NCI-H2196 treated with DMSO at 0.1 percent for 48 hours (cell line): ENCODE results near the gene FGGY.
"Not testable (repeated sequence)": the region's sequence is repeated elsewhere in the genome, so short reads cannot be mapped to it uniquely, and the experiment has no call there.

Source experiments
- DNase-seq: peaks from one replicate; lab custom pipeline; 2025; ENCODE audit not compliant: unreplicated experiment; lab: John Stamatoyannopoulos, UW

FGGY gene

DNA sequence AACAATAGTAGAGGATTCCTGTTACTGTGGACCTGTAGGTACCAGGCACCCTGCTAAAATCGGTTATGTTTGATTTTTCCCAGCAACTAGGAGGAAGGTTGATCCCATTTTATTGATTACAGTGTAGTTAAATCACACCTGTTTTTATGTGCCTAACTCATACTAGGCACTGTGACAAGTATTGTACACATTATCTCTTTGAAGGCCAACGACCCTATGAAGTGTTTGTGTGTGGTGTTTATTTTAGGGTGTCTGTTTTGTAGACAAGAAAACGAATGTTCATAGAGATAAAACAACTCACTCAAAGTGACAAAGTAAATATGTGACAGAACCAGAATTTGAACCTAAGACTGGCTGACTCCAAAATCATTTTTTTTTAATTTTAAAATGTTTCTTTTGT is 49.5 kb downstream of the FGGY start:
- no peak for DNase-seq

GRCh38 chr1:59349101-59349500 is 52.2 kb downstream of the FGGY start:
- no peak for DNase-seq

- no peak for DNase-seq
These were observed 53.6 kb downstream of the FGGY start for GRCh38 chr1:59350521-59350920.

DNA sequence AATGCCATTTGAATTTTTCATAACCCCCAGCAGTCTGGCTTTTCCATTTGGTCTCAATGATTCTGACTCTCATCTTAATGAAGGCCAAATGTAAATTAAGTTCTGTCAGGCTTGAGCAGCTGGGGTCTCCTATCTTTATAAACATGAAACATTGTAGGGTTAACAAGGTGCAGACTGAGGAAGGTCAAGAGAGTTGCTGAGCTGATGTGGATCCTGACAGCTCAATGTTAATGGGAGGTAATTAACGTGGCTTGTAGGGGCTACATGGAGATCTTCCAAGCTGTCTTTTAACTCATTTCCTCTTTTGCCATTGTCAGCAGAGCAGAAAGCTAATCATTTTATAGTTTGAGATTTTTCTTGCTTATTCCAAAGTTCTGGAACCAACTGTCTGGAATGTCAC is 55.2 kb downstream of the FGGY start:
- DNase-seq = no peak

DNA sequence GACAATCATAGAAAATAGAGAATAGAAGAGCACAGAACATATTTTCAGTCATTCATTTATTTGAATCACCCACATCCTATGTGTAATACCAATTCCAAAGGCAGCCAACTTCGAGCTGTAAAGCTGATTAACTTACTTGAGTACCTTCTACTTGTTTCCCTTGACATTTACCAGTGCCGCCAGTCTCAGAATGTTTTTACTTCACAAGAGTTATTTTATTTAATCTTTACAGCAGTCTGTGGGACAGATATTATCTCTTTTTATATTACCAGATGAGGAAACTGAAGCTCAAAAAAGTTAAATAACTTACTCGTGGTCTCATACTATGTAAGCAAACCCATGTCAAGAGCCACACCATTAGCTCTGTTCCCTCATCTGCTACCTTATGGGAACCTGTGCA is 56.6 kb downstream of the FGGY start:
- DNase-seq = no peak

- DNase-seq = not testable (repeated sequence)
These were observed 57.3 kb downstream of the FGGY start for GRCh38 chr1:59354239-59354638.

DNA sequence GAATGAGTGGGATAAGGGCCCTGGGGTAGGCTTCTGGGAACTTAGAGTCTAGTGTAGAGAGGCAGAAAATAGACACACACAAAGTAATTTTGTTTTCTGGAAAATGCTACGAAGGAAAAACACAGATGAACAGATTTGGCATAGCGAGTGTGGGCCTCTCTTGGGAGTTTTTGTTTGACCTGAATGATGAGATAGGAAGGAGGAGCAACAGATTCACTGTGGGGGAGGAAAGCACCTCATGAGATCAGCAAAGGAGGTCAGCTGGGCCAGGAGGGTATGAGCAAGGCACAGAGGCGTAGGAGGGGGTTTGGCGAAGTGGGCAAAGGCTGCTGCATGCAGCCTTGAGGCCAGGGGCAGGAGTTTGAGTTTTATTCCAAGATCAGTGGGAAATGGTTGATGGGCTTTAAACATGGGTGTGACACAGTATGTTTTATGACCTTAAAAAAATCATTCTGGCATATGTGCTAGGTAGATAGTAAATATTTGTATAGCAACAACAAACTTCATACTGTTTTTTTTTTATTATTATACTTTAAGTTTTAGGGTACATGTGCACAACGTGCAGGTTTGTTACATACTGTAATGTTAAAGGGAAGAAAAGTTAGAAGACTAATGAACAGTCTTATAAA is 57.9 kb downstream of the FGGY start:
- no peak for DNase-seq

DNA sequence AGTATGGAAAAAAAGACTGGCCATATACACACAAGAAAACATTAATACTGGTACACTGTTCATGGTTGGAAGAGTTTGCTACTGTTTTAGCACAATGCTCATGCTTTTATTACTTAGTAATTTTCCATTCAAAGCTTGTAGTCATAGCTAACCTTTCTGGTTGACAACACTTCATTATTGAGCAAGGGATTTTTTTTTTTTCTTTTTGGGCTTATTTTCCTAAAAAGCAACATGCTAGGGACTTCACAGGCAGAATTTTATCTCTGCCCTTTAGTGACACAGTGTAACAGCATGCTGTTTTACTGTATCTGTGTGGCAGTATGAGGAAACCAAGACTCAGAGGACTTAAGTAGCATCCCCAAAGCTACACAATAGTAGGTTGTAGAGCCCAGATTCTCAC is 58.5 kb downstream of the FGGY start:
- DNase-seq = no peak

DNA sequence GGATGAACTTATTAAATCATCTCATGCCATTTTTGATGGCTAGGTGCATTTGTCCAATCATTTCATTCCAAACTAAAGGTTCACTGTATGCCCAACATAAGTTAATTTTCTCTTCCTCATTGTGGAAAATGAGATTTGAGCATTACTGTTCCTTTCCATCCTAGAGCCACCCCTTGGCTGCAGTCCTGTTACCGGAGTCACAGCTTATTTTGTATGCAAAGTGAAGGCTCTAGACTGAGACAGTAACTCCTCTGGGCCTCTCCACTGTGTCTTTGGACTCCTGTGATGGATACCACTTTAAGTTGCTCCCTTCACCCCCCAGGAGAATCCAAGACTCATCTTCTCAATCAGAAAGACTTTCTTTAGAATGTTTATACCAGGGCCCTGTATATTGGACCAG is 59.7 kb downstream of the FGGY start:
- DNase-seq = no peak

DNA sequence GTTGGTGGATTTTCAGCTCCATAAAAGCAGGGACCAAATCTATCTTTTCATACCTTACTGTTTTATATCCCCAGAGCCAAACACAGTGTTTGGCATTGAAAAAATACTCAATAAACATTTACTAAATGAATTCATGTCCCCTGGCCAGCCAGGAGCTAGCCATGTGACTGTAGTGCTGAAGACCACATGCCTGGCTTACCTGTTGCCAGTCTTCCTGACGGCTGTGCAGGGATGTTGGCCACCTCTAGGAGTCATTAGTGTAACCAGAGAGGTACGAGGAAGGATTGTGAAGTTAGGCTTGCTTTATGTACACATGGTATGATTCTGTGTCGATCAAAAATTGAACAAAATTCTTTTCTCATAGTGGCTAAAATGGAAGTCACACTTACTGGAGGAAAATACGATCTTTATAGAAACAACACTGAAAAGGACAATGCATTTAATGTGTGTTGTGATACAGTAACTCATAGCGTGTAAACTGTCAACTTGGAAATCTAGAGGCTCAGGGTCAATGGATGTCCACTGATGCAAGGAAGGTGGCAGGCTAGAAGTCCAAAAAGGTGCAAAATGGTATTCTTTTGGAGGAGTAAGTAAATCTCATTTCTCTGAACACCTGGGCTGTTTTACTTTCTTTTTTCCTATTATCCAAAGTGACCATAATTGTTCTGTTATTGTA is 60.9 kb downstream of the FGGY start:
- no peak for DNase-seq

DNA sequence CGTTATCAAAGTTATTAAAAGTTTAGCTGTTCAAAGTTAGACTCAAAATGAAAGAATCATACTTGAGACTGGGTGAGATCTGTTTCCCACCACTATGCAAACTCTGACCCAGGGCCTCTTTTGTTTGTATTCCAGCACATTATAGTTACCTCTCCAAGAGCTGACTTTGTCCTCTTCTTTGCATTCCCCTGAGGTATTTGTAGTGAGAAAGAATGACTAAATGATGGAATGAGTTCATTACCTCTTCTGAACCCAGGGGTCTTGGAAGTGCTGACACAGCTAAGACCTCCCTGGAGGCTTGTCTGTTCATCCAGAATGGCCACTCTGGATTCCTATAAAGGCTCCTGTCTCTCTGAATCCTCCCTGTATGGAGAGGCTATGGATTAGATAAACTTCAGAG is 62.4 kb downstream of the FGGY start:
- no peak for DNase-seq

DNA sequence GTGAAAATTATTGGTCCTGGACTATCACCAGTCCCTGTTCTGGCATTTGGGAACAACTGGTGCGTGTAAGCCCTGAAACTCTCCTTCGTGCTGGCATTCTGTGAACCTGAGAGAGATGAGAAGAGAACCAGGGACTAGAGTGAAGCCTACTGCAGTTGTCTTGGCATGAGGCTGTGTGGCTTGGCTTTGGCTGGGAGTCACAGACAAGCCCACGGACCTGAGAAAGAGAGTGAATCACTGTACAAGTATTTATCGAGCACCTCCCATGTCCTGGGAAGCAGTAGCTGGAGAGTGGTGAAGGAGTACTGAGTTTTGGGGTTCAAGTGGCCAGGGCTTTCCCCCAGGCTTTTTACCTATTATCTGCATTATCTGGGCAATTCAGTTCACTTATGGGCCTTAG is 63.3 kb downstream of the FGGY start:
- no peak for DNase-seq

GRCh38 chr1:59360729-59361128 is 63.8 kb downstream of the FGGY start:
- DNase-seq = no peak

- no peak for DNase-seq
These were observed 64.9 kb downstream of the FGGY start for GRCh38 chr1:59361766-59362165.

GRCh38 chr1:59364037-59364436 is 67.1 kb downstream of the FGGY start:
- DNase-seq = no peak

DNA sequence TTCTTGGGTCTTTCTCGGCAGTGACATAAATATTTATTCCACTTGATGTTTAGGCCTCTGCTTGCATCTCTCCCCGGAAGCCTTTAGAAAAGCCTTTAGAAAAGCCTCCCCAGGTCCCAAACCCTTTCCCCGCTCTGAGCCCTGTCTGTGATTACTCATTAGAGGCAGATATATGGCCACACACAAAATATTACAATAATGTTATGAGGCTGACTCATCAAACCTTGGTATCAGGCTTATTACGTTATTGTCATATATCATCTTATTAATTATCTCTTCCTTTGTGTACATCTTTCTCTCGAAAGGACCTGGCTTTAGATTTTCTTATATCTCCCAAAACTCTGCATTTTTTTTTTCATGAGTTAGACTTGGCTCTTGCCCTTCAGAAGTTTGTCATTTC is 69.5 kb downstream of the FGGY start:
- no peak for DNase-seq

- DNase-seq = no peak
These were observed 70.6 kb downstream of the FGGY start for GRCh38 chr1:59367301-59368007.

DNA sequence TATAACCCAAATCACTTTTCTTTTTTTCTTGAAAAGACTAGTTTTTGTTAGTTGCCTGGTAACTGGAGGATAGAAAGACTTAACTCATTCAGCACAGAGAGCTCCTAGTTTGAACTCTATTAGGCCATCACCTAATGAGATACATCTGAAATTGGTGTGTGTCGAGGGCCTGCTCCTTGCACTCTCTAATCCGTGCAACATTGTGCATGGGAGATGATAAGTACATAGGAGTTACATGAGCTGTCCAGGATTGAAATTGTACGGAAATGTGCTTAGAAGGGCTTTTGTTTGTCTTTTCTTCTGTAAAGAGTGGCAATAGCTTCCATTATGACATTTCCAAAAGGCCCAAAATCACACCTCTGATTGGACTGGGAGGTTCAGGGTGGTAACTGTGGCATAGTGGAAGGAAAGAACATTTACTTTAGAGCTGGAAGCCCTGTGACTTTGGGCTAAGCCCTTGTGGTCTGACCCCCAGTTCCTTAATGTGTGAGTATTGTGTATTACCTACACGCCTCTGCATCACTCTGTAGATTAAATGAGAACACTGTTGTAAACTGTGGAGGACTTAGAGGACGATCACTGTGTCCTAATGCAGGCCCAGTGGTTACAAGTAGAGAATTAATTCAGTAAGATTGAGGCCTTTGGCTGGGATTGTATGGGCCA is 71.2 kb downstream of the FGGY start:
- DNase-seq = no peak

- no peak for DNase-seq
These were observed 78.7 kb downstream of the FGGY start for GRCh38 chr1:59375321-59376220.

DNA sequence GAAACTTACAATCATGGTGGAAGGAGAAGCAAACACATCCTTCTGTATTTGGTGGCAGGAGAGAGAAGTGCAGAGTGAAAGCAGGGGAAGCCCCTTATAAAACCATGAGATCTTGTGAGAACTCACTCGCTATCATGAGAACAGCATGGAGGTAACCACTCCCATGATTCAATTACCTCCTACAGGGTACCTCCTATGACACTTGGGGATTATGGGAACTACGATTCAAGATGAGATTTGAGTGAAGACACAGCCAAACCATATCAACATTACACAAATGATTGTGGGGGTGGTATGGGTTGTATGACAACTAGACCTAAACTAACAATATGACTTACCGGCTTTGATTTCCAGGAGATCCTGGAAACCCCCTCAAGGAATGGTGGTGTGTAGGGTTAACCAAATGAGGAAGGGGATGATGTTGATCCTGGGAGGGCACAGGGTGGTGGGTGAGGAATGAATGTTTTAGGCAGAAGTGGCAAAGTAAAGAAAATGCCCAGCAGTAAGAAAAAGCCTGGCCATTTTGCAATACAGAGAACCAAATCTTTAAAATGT is 80.5 kb downstream of the FGGY start:
- DNase-seq = no peak
